ENCODE measurements around the gene SHISA4. TPM values are rescaled to one million over a fixed set of nuclear protein-coding genes. Genes with fewer than 3 reads are reported as not detected.

Gene SHISA4
- total RNA-seq = 35.5 and 40.1 TPM in 2 replicates

GRCh38 chr1:201888282-201889089 lies at the start of gene SHISA4:
SHISA4 (plus strand) TSS chr1:201888898; CDS start chr1:201888995, 97 bp downstream.

Other genes with a start within 250 kb of the SHISA4 start
- 15.4 and 20.5 TPM in 2 replicates for gene IPO9, start 59.7 kb upstream of the SHISA4 start, total RNA-seq
- gene LMOD1, start 57.6 kb downstream of the SHISA4 start, total RNA-seq = 9.8 and 11.2 TPM in 2 replicates
- 66.6 and 76.4 TPM in 2 replicates for gene TIMM17A, start 66.6 kb downstream of the SHISA4 start, total RNA-seq
- gene RNPEP, start 93.8 kb downstream of the SHISA4 start, total RNA-seq = 77.3 and 83.3 TPM in 2 replicates
- gene ELF3, start 121.7 kb downstream of the SHISA4 start, total RNA-seq = not detected in 2 replicates
- gene GPR37L1, start 234.0 kb downstream of the SHISA4 start, total RNA-seq = not detected in 2 replicates